ENCODE data around the gene CCNL2. TPM values are rescaled to one million over a fixed set of nuclear protein-coding genes. Genes with fewer than 3 reads are reported as not detected.

The CCNL2 gene
- total and polyA plus RNA-seq, 2 donors (not counting 1 experiment from before 2014, with no cell fraction given): 263 to 347 TPM

DNA sequence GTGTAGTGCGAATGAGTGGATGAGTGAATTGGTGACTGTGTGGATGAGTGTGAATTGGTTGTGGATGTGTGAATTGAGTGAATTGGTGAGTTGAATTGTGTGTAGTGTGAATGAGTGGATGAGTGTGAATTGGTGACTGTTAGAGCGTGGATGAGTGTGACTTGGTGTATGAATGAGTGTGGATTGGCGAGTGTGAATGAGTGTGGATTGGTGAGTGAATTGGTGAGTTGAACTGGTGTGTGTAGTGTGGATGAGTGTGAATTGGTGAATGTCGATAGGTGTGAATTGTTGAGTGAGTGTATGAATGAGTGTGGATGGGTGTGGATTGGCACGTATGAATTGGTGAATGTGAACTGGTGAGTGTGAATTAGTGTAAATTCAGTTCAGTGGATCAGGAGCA is 31.8 kb downstream of the CCNL2 start:
- peaks cover 0 to under 1% of the 10 kb centered on the region in 2 experiments for H3K36me3 ChIP-seq (replicated peaks in 1 of 2; ENCODE audit: control extremely low read depth in 1 of 2, control insufficient read depth in 1 of 2, extremely low read depth in 1 of 2, insufficient read depth in 2 of 2, low read length in 1 of 2)
- H3K4me1 Mint-ChIP-seq: peaks cover 3% of the 10 kb centered on the region
- H3K9ac ChIP-seq (ENCODE audit: low read length): no peak overlapping the region
- CTCF ChIA-PET: no interaction called here
- no peak overlapping the region for H3K27ac ChIP-seq (ENCODE audit: low read length in 2 of 2)
- DNase-seq (no peak), ATAC-seq (ENCODE audit: low read depth) (no peak)
- peaks cover 9 to 12% of the 10 kb centered on the region in 2 donors for H3K4me1 ChIP-seq (ENCODE audit: control insufficient read depth in 2 of 2, insufficient read depth in 2 of 2, low read length in 2 of 2)
- peaks cover 3% of the 10 kb centered on the region for H4K20me1 ChIP-seq (ENCODE audit: control insufficient read depth, insufficient read depth, low read length, poor library complexity, severe bottlenecking)
- peaks cover 2% of the 10 kb centered on the region for H3K79me2 ChIP-seq (ENCODE audit: control insufficient read depth, insufficient read depth, low read length)
- TF ChIP-seq, protein P1, sequence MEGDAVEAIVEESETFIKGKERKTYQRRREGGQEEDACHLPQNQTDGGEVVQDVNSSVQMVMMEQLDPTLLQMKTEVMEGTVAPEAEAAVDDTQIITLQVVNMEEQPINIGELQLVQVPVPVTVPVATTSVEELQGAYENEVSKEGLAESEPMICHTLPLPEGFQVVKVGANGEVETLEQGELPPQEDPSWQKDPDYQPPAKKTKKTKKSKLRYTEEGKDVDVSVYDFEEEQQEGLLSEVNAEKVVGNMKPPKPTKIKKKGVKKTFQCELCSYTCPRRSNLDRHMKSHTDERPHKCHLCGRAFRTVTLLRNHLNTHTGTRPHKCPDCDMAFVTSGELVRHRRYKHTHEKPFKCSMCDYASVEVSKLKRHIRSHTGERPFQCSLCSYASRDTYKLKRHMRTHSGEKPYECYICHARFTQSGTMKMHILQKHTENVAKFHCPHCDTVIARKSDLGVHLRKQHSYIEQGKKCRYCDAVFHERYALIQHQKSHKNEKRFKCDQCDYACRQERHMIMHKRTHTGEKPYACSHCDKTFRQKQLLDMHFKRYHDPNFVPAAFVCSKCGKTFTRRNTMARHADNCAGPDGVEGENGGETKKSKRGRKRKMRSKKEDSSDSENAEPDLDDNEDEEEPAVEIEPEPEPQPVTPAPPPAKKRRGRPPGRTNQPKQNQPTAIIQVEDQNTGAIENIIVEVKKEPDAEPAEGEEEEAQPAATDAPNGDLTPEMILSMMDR (IDR thresholded peaks at IDR 0.05): no peak
- TF ChIP-seq EZH2 (IDR thresholded peaks at IDR 0.05; ENCODE audit: borderline replicate concordance, insufficient read depth, low read depth, low read length, poor library complexity, severe bottlenecking): no peak
- H2AFZ ChIP-seq (ENCODE audit: insufficient read depth, low read depth, low read length, poor library complexity, severe bottlenecking): no peak overlapping the region
- intact Hi-C loops (cut with micrococcal nuclease): no loop called here
- H3K27ac Mint-ChIP-seq: no peak overlapping the region
- POLR2A ChIA-PET: no interaction called here
- peaks cover under 1% of the 10 kb centered on the region for H3K27me3 Mint-ChIP-seq
- H3K9me3 Mint-ChIP-seq (ENCODE audit: insufficient read depth): no peaks in the 10 kb centered on the region
- no peak overlapping the region for H3K4me3 ChIP-seq (ENCODE audit: control extremely low read depth in 1 of 5, extremely low read depth in 1 of 5, insufficient read depth in 1 of 5, low read depth in 2 of 5, low read length in 4 of 5)
- peaks cover 0 to 3% (median 0%) of the 10 kb centered on the region in 4 experiments for H3K27me3 ChIP-seq (replicated peaks in 1 of 4; ENCODE audit: control extremely low read depth in 1 of 4, control insufficient read depth in 3 of 4, insufficient read depth in 4 of 4, low read length in 3 of 4)
- WGBS (ENCODE audit: insufficient coverage): 95% methylated on average over 5 of the region's 5 CpGs
- H3K4me3 Mint-ChIP-seq: no peak overlapping the region
- peaks cover 0 to 17% (median 0%) of the 10 kb centered on the region in 3 donors for H3K9me3 ChIP-seq (ENCODE audit: control extremely low read depth in 1 of 3, control insufficient read depth in 2 of 3, insufficient read depth in 1 of 3, low read length in 2 of 3)
- H3K4me2 ChIP-seq (replicated peaks; ENCODE audit: low read depth, low read length, poor library complexity, severe bottlenecking): no peak overlapping the region

DNA sequence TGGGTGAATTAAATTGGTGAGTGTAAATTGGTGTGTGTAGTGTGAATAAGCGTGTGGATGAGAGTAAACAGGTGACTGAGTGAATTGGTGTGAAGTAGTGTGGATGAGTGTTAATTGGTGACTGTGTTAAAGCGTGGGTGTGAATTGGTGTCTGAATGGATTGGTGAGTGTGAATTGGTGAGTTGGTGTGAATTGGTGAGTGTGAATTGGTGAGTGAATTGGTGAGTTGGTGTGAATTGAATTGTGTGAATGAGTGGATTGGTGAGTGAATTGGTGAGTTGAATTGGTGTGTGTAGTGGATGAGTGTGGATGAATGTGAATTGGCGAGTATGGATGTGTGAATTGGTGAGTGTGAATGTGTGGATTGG is 32.5 kb downstream of the CCNL2 start:
- peaks cover 0 to 3% (median 0%) of the 10 kb centered on the region in 4 experiments for H3K27me3 ChIP-seq (replicated peaks in 1 of 4; ENCODE audit: control extremely low read depth in 1 of 4, control insufficient read depth in 3 of 4, insufficient read depth in 4 of 4, low read length in 3 of 4)
- Mint-ChIP-seq H3K4me3 (no peak overlapping the region), H3K4me1 (peaks cover 2% of the 10 kb centered on the region), H3K27me3 (peaks cover 5% of the 10 kb centered on the region), H3K27ac (no peak overlapping the region), H3K9me3 (ENCODE audit: insufficient read depth) (no peaks in the 10 kb centered on the region)
- DNase-seq: no peak
- no peak for ATAC-seq (ENCODE audit: low read depth)
- H3K27ac ChIP-seq (ENCODE audit: low read length in 2 of 2): no peak overlapping the region
- H2AFZ ChIP-seq (ENCODE audit: insufficient read depth, low read depth, low read length, poor library complexity, severe bottlenecking): no peak overlapping the region
- intact Hi-C loops (cut with micrococcal nuclease): no loop called here
- ChIA-PET CTCF (no interaction called here), POLR2A (no interaction called here)
- H3K36me3 ChIP-seq (replicated peaks in 1 of 2; ENCODE audit: control extremely low read depth in 1 of 2, control insufficient read depth in 1 of 2, extremely low read depth in 1 of 2, insufficient read depth in 2 of 2, low read length in 1 of 2): no peaks in the 10 kb centered on the region
- no peak for TF ChIP-seq EZH2 (IDR thresholded peaks at IDR 0.05; ENCODE audit: borderline replicate concordance, insufficient read depth, low read depth, low read length, poor library complexity, severe bottlenecking)
- TF ChIP-seq, protein P1 (IDR thresholded peaks at IDR 0.05): no peak
- H3K4me2 ChIP-seq (replicated peaks; ENCODE audit: low read depth, low read length, poor library complexity, severe bottlenecking): no peak overlapping the region
- no peaks in the 10 kb centered on the region for H3K79me2 ChIP-seq (ENCODE audit: control insufficient read depth, insufficient read depth, low read length)
- peaks cover 0 to 14% (median 0%) of the 10 kb centered on the region in 3 donors for H3K9me3 ChIP-seq (ENCODE audit: control extremely low read depth in 1 of 3, control insufficient read depth in 2 of 3, insufficient read depth in 1 of 3, low read length in 2 of 3)
- H3K4me1 ChIP-seq (ENCODE audit: control insufficient read depth in 2 of 2, insufficient read depth in 2 of 2, low read length in 2 of 2): peaks cover 3 to 6% of the 10 kb centered on the region in 2 donors
- no peaks in the 10 kb centered on the region for H4K20me1 ChIP-seq (ENCODE audit: control insufficient read depth, insufficient read depth, low read length, poor library complexity, severe bottlenecking)
- 78% methylated on average over 2 of the region's 3 CpGs for whole genome bisulfite sequencing (ENCODE audit: insufficient coverage)
- H3K9ac ChIP-seq (ENCODE audit: low read length): no peak overlapping the region
- H3K4me3 ChIP-seq (ENCODE audit: control extremely low read depth in 1 of 5, extremely low read depth in 1 of 5, insufficient read depth in 1 of 5, low read depth in 2 of 5, low read length in 4 of 5): no peak overlapping the region
